ENCODE data around the gene MRPL42.

MRPL42 gene

GRCh38 chr12:93438266-93439050, 28.9 kb upstream of the MRPL42 start:
- Mint-ChIP-seq H3K9me3 (no peaks in the 10 kb centered on the region), H3K4me3 (no peak overlapping the region), H3K27me3 (no peaks in the 10 kb centered on the region), H3K4me1 (peaks cover 73% of the 10 kb centered on the region), H3K36me3 (peaks cover 11% of the 10 kb centered on the region), H3K27ac (no peak overlapping the region)
- DNase-seq = no peak
- CTCF ChIA-PET = interaction anchor here (1.9 to 3.2 kb wide), 2 partner anchors 19 to 340 kb away, joined by 5 to 14 read pairs; no protein-coding TSS in a partner anchor

GRCh38 chr12:93440043-93440835, 27.1 kb upstream of the MRPL42 start:
- Mint-ChIP-seq H3K4me1 (peaks cover 66% of the 10 kb centered on the region), H3K36me3 (peaks cover 11% of the 10 kb centered on the region), H3K4me3 (peak overlapping the region; percentile 91), H3K27ac (peak overlapping the region; percentile 96), H3K9me3 (no peaks in the 10 kb centered on the region), H3K27me3 (no peaks in the 10 kb centered on the region)
- CTCF ChIA-PET = interaction anchor here (0.9 to 1.0 kb wide), 2 partner anchors 20 to 21 kb away, joined by 3 read pairs; no protein-coding TSS in a partner anchor
- DNase-seq = no peak

GRCh38 chr12:93441081-93441616, 26.2 kb upstream of the MRPL42 start:
- peak; percentile 68 for DNase-seq
- peaks cover 11% of the 10 kb centered on the region for H3K36me3 Mint-ChIP-seq
- no peaks in the 10 kb centered on the region for H3K27me3 Mint-ChIP-seq
- CTCF ChIA-PET = interaction anchor here (2.2 kb wide), 1 partner anchor 21 kb away, joined by 8 read pairs; no protein-coding TSS in a partner anchor
- H3K4me1 Mint-ChIP-seq = peaks cover 60% of the 10 kb centered on the region
- H3K27ac Mint-ChIP-seq = peak overlapping the region; percentile 96
- peak overlapping the region; percentile 91 for H3K4me3 Mint-ChIP-seq
- H3K9me3 Mint-ChIP-seq = no peaks in the 10 kb centered on the region

- CTCF ChIA-PET = interaction anchor here (0.6 to 2.2 kb wide), 3 partner anchors 10 to 660 kb away, joined by 3 to 8 read pairs (median 4); no protein-coding TSS in a partner anchor
- H3K9me3 Mint-ChIP-seq = no peaks in the 10 kb centered on the region
- H3K4me1 Mint-ChIP-seq = peaks cover 53% of the 10 kb centered on the region
- peak within 1 kb of the TSS; percentile 96 for H3K27ac Mint-ChIP-seq
- DNase-seq = peak; percentile 97
- H3K27me3 Mint-ChIP-seq = no peaks in the 10 kb centered on the region
- peak within 1 kb of the TSS; percentile 92 for H3K4me3 Mint-ChIP-seq
- peaks cover 11% of the 10 kb centered on the region for H3K36me3 Mint-ChIP-seq
Measured at GRCh38 chr12:93441617-93442410, 25.5 kb upstream of the MRPL42 start, which contains the start of gene UBE2N. Gene UBE2N (minus strand): TSS chr12:93441947. CDS start chr12:93441884, 63 bp downstream.

DNA sequence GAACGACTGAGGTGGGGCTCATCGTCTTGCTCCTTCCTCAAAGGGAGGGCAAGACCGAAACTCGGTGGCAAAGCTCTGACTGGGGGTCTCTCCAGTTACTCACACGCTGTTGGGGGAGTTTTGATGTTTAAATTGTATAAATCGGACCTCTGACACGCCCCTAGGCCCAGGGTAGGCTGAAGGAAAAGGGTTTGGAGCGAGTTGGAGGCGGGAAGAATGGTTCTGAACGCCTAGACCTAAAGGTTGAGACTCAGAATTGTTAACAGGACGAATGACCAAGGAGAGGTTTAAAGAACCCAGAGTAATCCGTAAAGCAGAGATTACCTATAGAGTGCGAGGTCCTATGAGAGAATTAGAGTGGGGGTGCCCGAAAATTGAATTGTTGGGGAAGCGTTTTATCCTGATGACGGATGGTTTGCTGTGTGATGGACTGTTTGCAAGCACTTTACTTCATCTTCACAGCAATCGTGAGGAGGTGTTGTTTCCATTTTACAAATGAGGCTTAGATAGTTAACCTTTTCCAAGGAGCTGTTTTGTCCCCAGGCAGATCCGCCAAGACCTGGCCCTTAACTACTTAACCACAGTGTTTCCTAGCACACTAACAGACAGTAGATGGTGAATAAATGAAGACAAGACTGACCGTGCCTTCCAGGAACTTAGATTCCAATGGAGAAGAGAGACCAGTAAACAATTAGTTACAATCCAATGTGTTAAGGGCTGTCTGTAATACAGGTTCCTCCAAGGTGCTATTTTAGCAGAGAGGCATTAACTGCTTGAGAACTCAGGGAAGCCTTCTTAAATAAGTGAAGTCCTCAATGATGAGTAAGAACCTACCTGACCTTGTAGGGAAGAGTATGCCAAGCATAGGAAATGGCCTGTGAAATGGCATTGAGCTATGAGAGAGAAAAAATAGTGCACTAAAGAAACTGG, 24.6 kb upstream of the MRPL42 start:
- H3K27ac Mint-ChIP-seq = peak overlapping the region; percentile 96
- peaks cover 51% of the 10 kb centered on the region for H3K4me1 Mint-ChIP-seq
- H3K9me3 Mint-ChIP-seq = no peaks in the 10 kb centered on the region
- H3K36me3 Mint-ChIP-seq = peaks cover 11% of the 10 kb centered on the region
- H3K4me3 Mint-ChIP-seq = peak overlapping the region; percentile 92
- no peak for DNase-seq
- no peaks in the 10 kb centered on the region for H3K27me3 Mint-ChIP-seq
- CTCF ChIA-PET = interaction anchor here (0.6 to 2.2 kb wide), 3 partner anchors 9 to 659 kb away, joined by 3 to 8 read pairs (median 4); no protein-coding TSS in a partner anchor

DNA sequence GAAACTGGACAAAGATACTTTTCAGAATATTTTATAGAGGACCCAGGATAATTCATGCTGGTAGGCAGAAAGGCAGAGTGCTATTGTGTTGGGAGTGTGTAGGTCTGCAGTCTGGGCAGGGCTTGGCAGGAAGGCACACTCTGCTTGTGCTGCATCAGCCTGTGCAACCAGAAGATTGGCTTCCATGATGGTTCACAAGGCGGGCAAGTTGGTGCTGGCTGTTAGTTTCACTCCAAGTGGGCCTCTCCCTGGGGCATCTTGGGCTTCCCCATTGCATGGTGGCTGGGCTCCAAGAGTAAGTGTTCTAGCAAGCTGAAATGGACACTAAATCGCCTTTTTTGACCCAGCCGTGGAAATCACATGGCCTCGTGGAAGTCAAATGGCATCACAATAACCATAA, 23.7 kb upstream of the MRPL42 start:
- CTCF ChIA-PET = no interaction called here
- Mint-ChIP-seq H3K27ac (peak overlapping the region; percentile 96), H3K27me3 (no peaks in the 10 kb centered on the region), H3K36me3 (peaks cover 10% of the 10 kb centered on the region), H3K9me3 (no peaks in the 10 kb centered on the region), H3K4me3 (no peak overlapping the region), H3K4me1 (peaks cover 49% of the 10 kb centered on the region)
- DNase-seq = no peak

DNA sequence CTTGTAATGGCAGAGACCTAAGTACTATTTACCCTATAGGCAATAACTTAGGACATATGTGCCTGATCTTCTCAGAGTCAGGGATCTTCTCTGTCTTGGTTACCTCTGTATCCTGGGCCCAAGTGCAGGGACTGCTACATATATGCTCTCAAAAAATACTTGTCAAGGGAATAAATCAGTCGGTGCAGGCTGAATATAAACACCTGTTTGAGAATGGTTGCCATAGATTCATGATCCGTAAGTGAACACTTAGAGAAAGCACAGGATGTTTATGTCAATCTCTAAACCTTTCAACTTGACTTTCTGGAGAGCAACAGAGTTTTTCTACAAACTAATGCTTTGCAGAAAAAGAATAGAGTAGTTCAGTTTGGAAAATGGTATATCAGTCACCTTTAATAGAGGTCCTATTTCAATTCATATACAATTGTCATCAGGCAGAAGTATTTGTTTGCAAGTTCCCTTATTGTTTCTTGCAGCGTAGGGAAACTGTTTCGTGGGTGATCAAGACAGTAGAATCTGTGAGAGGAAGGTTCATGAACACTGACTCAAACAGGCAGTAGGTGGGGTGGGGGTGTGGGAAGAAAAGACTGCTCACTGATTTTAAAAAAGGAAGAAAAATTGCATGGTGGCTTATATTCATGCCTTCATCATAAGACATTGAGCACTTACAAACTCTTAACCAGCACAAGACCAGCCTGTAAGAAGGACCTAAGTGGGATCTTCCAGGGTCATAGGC, 19.6 kb upstream of the MRPL42 start:
- Mint-ChIP-seq H3K4me1 (peaks cover 35% of the 10 kb centered on the region), H3K9me3 (no peaks in the 10 kb centered on the region), H3K27ac (peak overlapping the region; percentile 73), H3K36me3 (no peaks in the 10 kb centered on the region), H3K27me3 (no peaks in the 10 kb centered on the region), H3K4me3 (peak overlapping the region; percentile 11)
- DNase-seq = peak; percentile 49
- CTCF ChIA-PET = no interaction called here

- no peak overlapping the region for H3K27ac Mint-ChIP-seq
- H3K36me3 Mint-ChIP-seq = no peaks in the 10 kb centered on the region
- CTCF ChIA-PET = no interaction called here
- DNase-seq = no peak
- H3K4me1 Mint-ChIP-seq = peaks cover 25% of the 10 kb centered on the region
- H3K9me3 Mint-ChIP-seq = no peaks in the 10 kb centered on the region
- no peak overlapping the region for H3K4me3 Mint-ChIP-seq
- peaks cover 5% of the 10 kb centered on the region for H3K27me3 Mint-ChIP-seq
Measured at GRCh38 chr12:93448796-93449195, 18.5 kb upstream of the MRPL42 start.

- H3K4me3 Mint-ChIP-seq = no peak overlapping the region
- no peak for DNase-seq
- CTCF ChIA-PET = interaction anchor here (0.9 kb wide), 1 partner anchor 120 kb away, joined by 3 read pairs; no protein-coding TSS in a partner anchor
- peaks cover 10% of the 10 kb centered on the region for H3K27me3 Mint-ChIP-seq
- no peaks in the 10 kb centered on the region for H3K9me3 Mint-ChIP-seq
- H3K36me3 Mint-ChIP-seq = no peaks in the 10 kb centered on the region
- peaks cover 25% of the 10 kb centered on the region for H3K4me1 Mint-ChIP-seq
- peak overlapping the region; percentile 46 for H3K27ac Mint-ChIP-seq
Measured at GRCh38 chr12:93449277-93449676, 18.0 kb upstream of the MRPL42 start.

- no peaks in the 10 kb centered on the region for H3K36me3 Mint-ChIP-seq
- peaks cover 25% of the 10 kb centered on the region for H3K4me1 Mint-ChIP-seq
- H3K4me3 Mint-ChIP-seq = no peak overlapping the region
- H3K27me3 Mint-ChIP-seq = peaks cover 11% of the 10 kb centered on the region
- DNase-seq = no peak
- H3K27ac Mint-ChIP-seq = no peak overlapping the region
- H3K9me3 Mint-ChIP-seq = no peaks in the 10 kb centered on the region
- CTCF ChIA-PET = interaction anchor here (0.6 kb wide), 1 partner anchor 10 kb away, joined by 3 read pairs; the partner anchor contains the start of gene UBE2N
Measured at GRCh38 chr12:93451423-93452158, 15.7 kb upstream of the MRPL42 start.

- no peak for DNase-seq
- peaks cover 11% of the 10 kb centered on the region for H3K27me3 Mint-ChIP-seq
- H3K9me3 Mint-ChIP-seq = no peaks in the 10 kb centered on the region
- no peak overlapping the region for H3K27ac Mint-ChIP-seq
- CTCF ChIA-PET = no interaction called here
- no peak overlapping the region for H3K4me3 Mint-ChIP-seq
- peaks cover 12% of the 10 kb centered on the region for H3K4me1 Mint-ChIP-seq
- no peaks in the 10 kb centered on the region for H3K36me3 Mint-ChIP-seq
Measured at GRCh38 chr12:93453633-93454032, 13.7 kb upstream of the MRPL42 start.

GRCh38 chr12:93456077-93456476, 11.2 kb upstream of the MRPL42 start:
- CTCF ChIA-PET = no interaction called here
- H3K4me3 Mint-ChIP-seq = no peak overlapping the region
- DNase-seq = no peak
- H3K27ac Mint-ChIP-seq = no peak overlapping the region
- H3K9me3 Mint-ChIP-seq = no peaks in the 10 kb centered on the region
- no peaks in the 10 kb centered on the region for H3K36me3 Mint-ChIP-seq
- peaks cover 11% of the 10 kb centered on the region for H3K27me3 Mint-ChIP-seq
- peaks cover 3% of the 10 kb centered on the region for H3K4me1 Mint-ChIP-seq
